Prostate gland (tissue), 2 donors: ENCODE data around the gene LDLRAD4. TPM values are rescaled to one million over a fixed set of nuclear protein-coding genes. Genes with fewer than 3 reads are reported as not detected.
"Not testable (repeated sequence)": the region's sequence is repeated elsewhere in the genome, so short reads cannot be mapped to it uniquely, and the experiment has no call there.

ENCODE experiments used
- DNase-seq: peaks from one replicate; pipeline ENCODE4 v3.0.0-alpha.2; 2019; ENCODE audit warnings: low spot score
- H3K27ac ChIP-seq, 2 donors: fragments of 200-600 bp; sonication (generic); 2 replicates each; pipeline ENCODE4 v1.5.1; 2017 to 2019
- H3K27me3 ChIP-seq: fragments of 200-600 bp; sonication (generic); replicated peaks from 2 replicates; pipeline ENCODE4 v1.5.1; 2019; ENCODE audit not compliant: insufficient read depth
- H3K36me3 ChIP-seq, 2 donors: fragments of 200-600 bp; sonication (generic); 1 replicate in 1 of 2; 2 replicates in 1 of 2; pipeline versions ENCODE4 v1.5.1 to v1.8.1; 2017 to 2019
- H3K4me1 ChIP-seq: fragments of 200-600 bp; sonication (generic); replicated peaks from 2 replicates; pipeline ENCODE4 v1.5.1; 2019
- H3K4me3 ChIP-seq, 2 donors: fragments of 200-600 bp; sonication (generic); 2 replicates each; pipeline ENCODE4 v1.5.1; 2017 to 2019
- H3K9me3 ChIP-seq: fragments of 200-600 bp; sonication (generic); 2 replicates; pipeline ENCODE4 v1.5.1; 2017
- CTCF ChIP-seq, 4 experiments: fragments of 200-600 bp in 2 of 4; fragments of 450-650 bp in 2 of 4; sonication (generic) in 2 of 4; IDR thresholded peaks; 1 replicate in 3 of 4; 2 replicates in 1 of 4; pipeline ENCODE4 v1.5.1; 2016 to 2019; ENCODE audit warnings: antibody characterized with exemption in 4 of 4, mild to moderate bottlenecking in 2 of 4, moderate library complexity in 2 of 4
- POLR2A ChIP-seq: fragments of 450-650 bp; IDR thresholded peaks from one replicate; pipeline ENCODE4 v1.6.1; 2016; ENCODE audit warnings: antibody characterized with exemption, mild to moderate bottlenecking
- POLR2AphosphoS5 ChIP-seq: sonication (generic); formaldehyde crosslinking; IDR thresholded peaks from one replicate; pipeline ENCODE4 v1.6.1; 2017; ENCODE audit warnings: antibody characterized with exemption
- WGBS: methylation state at CpG from one replicate; pipeline ENCODE4 v1.1.5; 2018; 5-methylcytosine and 5-hydroxymethylcytosine counted together
- intact Hi-C: fragments of 100-400 bp; cut with DNase I; formaldehyde crosslinking; loops from one replicate; pipeline ENCODE4 v1.14.2; 2022
- total RNA-seq, 2 donors: library from RNA; depleted of rRNA; stranded (reverse); fragments of >200 nt; gene quantifications; one replicate each; pipeline ENCODE4 v1.1.0, GENCODE V29; 2016

LDLRAD4 gene
- total RNA-seq, 2 donors from 2014 or later: 59.9 to 107 TPM

- Histone ChIP-seq H3K4me3 (no peak overlapping the region), H3K36me3 (no peaks in the 10 kb centered on the region), H3K27ac (no peak overlapping the region), H3K27me3 (no peaks in the 10 kb centered on the region), H3K4me1 (peaks cover 9% of the 10 kb centered on the region), H3K9me3 (no peaks in the 10 kb centered on the region)
- no peak for DNase-seq
- TF ChIP-seq CTCF (IDR thresholded peaks at IDR 0.05) (no peak), POLR2AphosphoS5 (no peak)
- 97% methylated on average over 6 of the region's 6 CpGs for WGBS
- intact Hi-C loops: no loop called here
These were observed 255.2 kb downstream of the LDLRAD4 start for GRCh38 chr18:13473751-13474150.

GRCh38 chr18:13474336-13474735, 255.8 kb downstream of the LDLRAD4 start:
- 94% methylated on average over 3 of the region's 3 CpGs for WGBS
- intact Hi-C loops: no loop called here
- peaks cover 9% of the 10 kb centered on the region for H3K4me1 ChIP-seq
- no peaks in the 10 kb centered on the region for H3K9me3 ChIP-seq
- DNase-seq: no peak
- H3K27ac ChIP-seq: no peak overlapping the region
- no peak for TF ChIP-seq POLR2AphosphoS5
- no peak for TF ChIP-seq CTCF (IDR thresholded peaks at IDR 0.05)
- no peak for TF ChIP-seq POLR2A
- no peaks in the 10 kb centered on the region for H3K36me3 ChIP-seq
- no peaks in the 10 kb centered on the region for H3K27me3 ChIP-seq
- no peak overlapping the region for H3K4me3 ChIP-seq

- H3K27me3 ChIP-seq: no peaks in the 10 kb centered on the region
- intact Hi-C loops: no loop called here
- H3K4me3 ChIP-seq: no peak overlapping the region
These were observed 256.5 kb downstream of the LDLRAD4 start for GRCh38 chr18:13474907-13475545.

GRCh38 chr18:13476312-13476711, 257.8 kb downstream of the LDLRAD4 start:
- H3K27ac ChIP-seq, intact Hi-C loops, H3K36me3 ChIP-seq, DNase-seq, H3K9me3 ChIP-seq, H3K27me3 ChIP-seq, H3K4me3 ChIP-seq, H3K4me1 ChIP-seq: not testable (repeated sequence)
- 91% methylated on average over 4 of the region's 4 CpGs for WGBS

More at GRCh38 chr18:13474907-13475545, 256.5 kb downstream of the LDLRAD4 start:
- TF ChIP-seq POLR2AphosphoS5: no peak
- no peak for TF ChIP-seq POLR2A
- no peak for TF ChIP-seq CTCF (IDR thresholded peaks at IDR 0.05)
- DNase-seq: no peak
- no peaks in the 10 kb centered on the region for H3K36me3 ChIP-seq
- no peak overlapping the region for H3K27ac ChIP-seq
- no peaks in the 10 kb centered on the region for H3K9me3 ChIP-seq
- peaks cover 9% of the 10 kb centered on the region for H3K4me1 ChIP-seq
- 78% methylated on average over 6 of the region's 6 CpGs for WGBS

- WGBS: 94% methylated on average over 6 of the region's 6 CpGs
- H3K4me1 ChIP-seq: peaks cover 4% of the 10 kb centered on the region
- no peak for DNase-seq
- no peaks in the 10 kb centered on the region for H3K27me3 ChIP-seq
- H3K27ac ChIP-seq: no peak overlapping the region
- no peaks in the 10 kb centered on the region for H3K36me3 ChIP-seq
- TF ChIP-seq POLR2A: no peak
- no peak for TF ChIP-seq CTCF (IDR thresholded peaks at IDR 0.05)
- TF ChIP-seq POLR2AphosphoS5: no peak
- no peak overlapping the region for H3K4me3 ChIP-seq
- intact Hi-C loops: no loop called here
- H3K9me3 ChIP-seq: no peaks in the 10 kb centered on the region
These were observed 258.7 kb downstream of the LDLRAD4 start for GRCh38 chr18:13477147-13477683.
